Ishikawa (cell line): ENCODE measurements around the gene SRPK1.

Source experiments
- CREB1 ChIP-seq: IDR thresholded peaks from 2 replicates; pipeline ENCODE4 v1.6.1; 2012; ENCODE audit warnings: low read depth
- EP300 ChIP-seq: IDR thresholded peaks from 2 replicates; pipeline ENCODE4 v1.6.1; 2012; ENCODE audit warnings: borderline replicate concordance
- TCF12 ChIP-seq: IDR thresholded peaks from 2 replicates; pipeline ENCODE4 v1.6.1; 2012; ENCODE audit warnings: low read depth
- YY1 ChIP-seq: IDR thresholded peaks from 2 replicates; pipeline ENCODE4 v1.6.1; 2012; ENCODE audit warnings: low read depth
- TF ChIP-seq, protein P1 (sequence below): IDR thresholded peaks from 2 replicates; pipeline ENCODE4 v1.6.1; 2012

DNA sequence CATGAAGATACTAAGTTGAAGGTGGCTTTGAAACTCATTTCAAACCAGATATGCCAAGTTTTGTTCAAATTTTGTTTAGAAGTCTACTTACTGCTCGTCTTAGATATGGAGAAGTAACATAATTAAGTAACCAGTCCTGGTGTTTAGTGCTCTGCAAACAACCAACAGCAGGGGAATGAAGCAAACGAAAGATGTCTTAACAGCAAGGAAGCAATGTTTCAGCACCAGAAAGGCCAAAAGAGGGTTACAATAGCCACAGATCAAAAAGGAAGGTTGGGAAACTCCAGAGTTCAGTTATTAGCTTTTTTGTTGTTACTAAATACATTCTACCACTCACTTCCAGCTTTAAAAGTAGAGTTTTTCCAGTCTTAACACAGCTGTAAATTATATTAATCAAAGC lies 70.7 kb downstream of the SRPK1 start:
- TF ChIP-seq, protein P1, sequence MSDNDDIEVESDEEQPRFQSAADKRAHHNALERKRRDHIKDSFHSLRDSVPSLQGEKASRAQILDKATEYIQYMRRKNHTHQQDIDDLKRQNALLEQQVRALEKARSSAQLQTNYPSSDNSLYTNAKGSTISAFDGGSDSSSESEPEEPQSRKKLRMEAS, result no peak
- TF ChIP-seq CREB1 (no peak), YY1 (no peak), EP300 (no peak), TCF12 (no peak)
